Astrocyte of the cerebellum (primary cell): Measurements from ENCODE around the gene CBLC.

Experiments used
- DNase-seq: peaks from one replicate; pipeline ENCODE4 v3.0.0-alpha.2; 2011; ENCODE audit warnings: low read depth
- H3K4me3 ChIP-seq: 2 replicates; pipeline ENCODE4 v1.5.1; 2011; ENCODE audit warnings: mild to moderate bottlenecking, low read depth, low read length, moderate library complexity
- CTCF ChIP-seq: IDR thresholded peaks from 2 replicates; pipeline ENCODE4 v1.5.1; 2012; ENCODE audit warnings: low read length, low read depth, moderate library complexity, mild to moderate bottlenecking; ENCODE audit errors: missing control alignments
- in situ Hi-C: cut with HindIII; loops from 2 replicates; pipeline ENCODE4 v1.10.0; 2017; ENCODE audit warnings: low sequenced_read_pairs

The CBLC gene

DNA sequence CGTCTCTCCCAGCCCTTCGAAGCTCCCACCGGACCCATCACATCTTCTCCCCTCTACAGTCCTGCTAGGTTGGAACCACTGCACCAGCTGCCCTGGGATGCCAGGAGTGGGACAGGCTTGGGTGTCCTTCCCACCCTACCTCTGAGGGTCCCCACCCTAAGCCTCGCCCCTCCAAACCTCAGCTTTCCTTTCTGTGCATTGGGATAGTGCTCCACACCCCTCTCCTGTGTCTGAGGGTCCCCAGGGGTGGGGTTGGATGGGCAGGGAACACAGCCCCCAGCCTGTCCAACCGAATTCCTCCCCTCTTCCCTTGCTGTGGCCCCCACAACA, 31.1 kb upstream of the CBLC start:
- H3K4me3 ChIP-seq: no peak overlapping the region
- DNase-seq: no peak
- TF ChIP-seq CTCF: no peak
- in situ Hi-C loops: no loop called here

DNA sequence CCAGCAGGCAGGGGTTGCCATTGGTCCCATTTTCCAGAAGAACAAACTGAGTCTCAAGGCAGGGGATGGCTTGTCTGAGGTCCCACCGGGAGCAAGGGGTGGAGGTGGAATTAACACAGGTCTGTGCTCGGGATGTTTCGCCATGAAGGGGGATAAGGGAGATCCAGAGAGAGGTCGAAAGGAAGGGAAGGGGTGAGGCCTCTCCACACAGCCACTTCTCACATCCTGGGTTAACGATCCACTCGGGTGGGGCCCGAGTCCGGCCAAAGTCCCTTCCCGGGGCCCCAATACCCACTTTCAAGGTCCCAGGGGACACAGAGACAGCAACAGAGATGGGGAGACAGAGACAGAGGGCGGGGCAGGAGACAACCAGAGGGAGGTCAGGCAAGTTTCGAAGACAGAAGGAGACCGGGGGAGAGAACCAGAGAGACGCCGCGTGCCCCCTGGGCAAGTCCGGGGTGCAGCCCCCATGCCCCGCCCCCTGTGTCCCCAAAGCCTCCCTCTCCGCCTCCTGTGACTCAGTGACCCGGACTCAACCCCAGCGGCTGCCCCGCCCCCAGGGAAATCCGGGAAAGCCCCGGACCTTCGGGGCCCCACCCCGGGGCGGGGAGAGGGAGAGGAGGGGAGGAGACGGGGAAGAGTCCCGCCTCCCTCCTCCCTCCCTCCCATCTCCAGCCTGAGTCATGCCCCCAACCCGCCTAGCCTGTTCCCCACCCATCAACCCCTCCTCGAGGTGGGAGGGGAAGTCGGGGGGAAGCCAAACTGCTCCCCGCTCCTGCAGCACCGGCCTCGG, 30.5 kb upstream of the CBLC start:
- H3K4me3 ChIP-seq: peak overlapping the region; percentile 31
- TF ChIP-seq CTCF: no peak
- peak; percentile 75 for DNase-seq
- in situ Hi-C loops: no loop called here

DNA sequence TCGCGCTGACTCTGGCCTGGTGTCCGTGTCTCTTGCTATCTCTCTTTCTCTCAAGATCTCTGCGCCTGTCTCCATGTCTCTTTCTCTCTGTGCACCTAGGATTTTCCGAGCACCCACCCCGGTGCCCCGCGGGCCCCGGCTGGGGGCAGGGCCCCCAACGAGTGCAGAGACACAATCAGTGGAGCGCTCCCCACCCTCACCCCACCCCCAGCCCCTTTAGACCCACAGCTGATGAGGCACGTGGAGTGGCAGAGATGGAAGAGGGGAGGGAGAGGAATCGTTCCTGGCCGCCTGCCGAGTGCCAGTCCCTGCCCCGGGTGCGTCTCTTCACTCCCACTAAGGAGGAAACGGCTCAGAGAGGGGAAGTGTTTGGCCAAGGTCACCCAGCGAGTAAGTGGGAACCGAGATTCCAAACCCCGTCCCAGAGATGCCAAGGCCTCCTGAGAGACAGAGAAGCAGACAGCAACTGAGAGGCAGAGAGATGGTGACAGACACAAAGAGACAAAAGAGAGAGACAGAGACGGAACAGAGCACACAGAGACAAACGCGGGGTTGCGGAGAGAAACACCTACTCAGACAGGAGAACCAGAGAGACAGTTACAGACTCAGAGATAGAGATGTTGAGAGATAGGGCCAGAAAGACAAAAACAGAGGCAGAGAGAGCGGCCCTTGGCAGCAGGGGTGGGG, 29.8 kb upstream of the CBLC start:
- no peak for DNase-seq
- peak overlapping the region; percentile 31 for H3K4me3 ChIP-seq
- in situ Hi-C loops: no loop called here
- TF ChIP-seq CTCF: no peak

DNA sequence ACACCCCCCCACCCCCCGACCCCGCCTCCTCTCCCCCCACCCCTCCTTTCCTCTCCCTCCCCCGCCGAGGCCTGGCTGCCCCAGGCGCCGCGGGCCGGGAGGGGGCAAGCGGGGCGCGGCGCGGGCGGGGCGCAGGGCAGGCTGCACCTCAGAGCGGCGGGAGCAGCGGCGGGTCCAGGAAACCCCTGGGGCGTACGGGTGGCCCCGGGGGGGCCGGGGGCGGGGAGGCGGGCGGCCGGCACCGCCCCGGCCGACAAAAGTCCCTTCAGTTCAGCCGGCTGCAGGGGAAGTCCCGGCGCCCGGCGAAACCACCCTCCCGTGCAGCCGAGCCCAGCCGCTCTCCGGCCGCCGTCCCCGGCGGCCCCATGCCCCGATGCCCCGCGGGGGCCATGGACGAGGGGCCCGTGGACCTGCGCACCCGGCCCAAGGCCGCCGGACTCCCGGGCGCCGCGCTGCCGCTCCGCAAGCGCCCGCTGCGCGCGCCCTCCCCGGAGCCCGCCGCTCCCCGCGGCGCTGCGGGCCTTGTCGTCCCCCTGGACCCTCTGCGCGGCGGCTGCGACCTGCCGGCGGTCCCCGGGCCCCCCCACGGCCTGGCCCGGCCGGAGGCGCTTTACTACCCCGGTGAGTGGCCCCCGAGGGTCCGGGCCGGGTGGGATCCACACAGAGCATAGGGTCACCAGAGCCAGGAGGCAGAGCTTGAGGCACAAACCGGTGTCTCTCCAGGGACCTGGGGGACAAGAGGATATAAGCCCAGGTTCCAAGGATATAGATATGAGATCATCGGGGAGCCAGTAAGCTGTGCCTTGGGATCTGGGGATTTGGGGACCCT, 29.1 kb upstream of the CBLC start, which contains the start of gene BCL3:
BCL3 (plus strand) TSS at position 283 of the 829 bp plus-strand sequence; CDS start at position 366, 83 bp downstream.
- no peak for DNase-seq

GRCh38 chr19:44749292-44749691, 28.4 kb upstream of the CBLC start:
- in situ Hi-C loops: no loop called here
- DNase-seq: no peak

More for the DNA sequence above, 29.1 kb upstream of the CBLC start, which contains the start of gene BCL3:
- in situ Hi-C loops: no loop called here
- no peak for TF ChIP-seq CTCF
- peak within 1 kb of the TSS; percentile 76 for H3K4me3 ChIP-seq

More at GRCh38 chr19:44749292-44749691, 28.4 kb upstream of the CBLC start:
- TF ChIP-seq CTCF: no peak
- peak overlapping the region; percentile 76 for H3K4me3 ChIP-seq
